H1 (cell line): Measurements from ENCODE around the gene PRXL2B. TPM values are rescaled to one million over a fixed set of nuclear protein-coding genes. Genes with fewer than 3 reads are reported as not detected.

Experiments
- CTCF ChIA-PET: fragments of 300-600 bp; sonication (Branson Sonifier 250); formaldehyde crosslinking; loops from one replicate; lab custom pipeline; 2021; ENCODE audit not compliant: partially characterized antibody; lab: Charles Lee
- POLR2A ChIA-PET: fragments of 300-600 bp; sonication (Branson Sonifier 250); formaldehyde crosslinking; loops from one replicate; lab custom pipeline; 2021; ENCODE audit warnings: inconsistent platforms; ENCODE audit not compliant: partially characterized antibody; lab: Charles Lee
- DNase-seq, 2 experiments: peaks; one replicate each; pipeline versions ENCODE4 v3.0.0 to v3.0.0-alpha.2; 2010 to 2022; ENCODE audit warnings: low spot score in 2 of 2, low read depth in 1 of 2, mixed read lengths in 1 of 2
- FAIRE-seq: peaks from 2 replicates; lab custom pipeline; 2011; peaks lifted over from hg19 to GRCh38; lab: Jason Lieb, UNC
- H2AFZ ChIP-seq: 2 replicates; pipeline ENCODE4 v1.8.1; 2012; ENCODE audit warnings: low read length, inconsistent platforms
- H2AK5ac ChIP-seq: 2 replicates; pipeline ENCODE4 v1.6.1; 2013; ENCODE audit warnings: low read depth, low read length
- H2BK120ac ChIP-seq: replicated peaks from 2 replicates; pipeline ENCODE3; 2013; ENCODE audit warnings: low read depth, low read length, inconsistent platforms
- H2BK12ac ChIP-seq: 2 replicates; pipeline ENCODE4 v1.6.1; 2013; ENCODE audit warnings: low read depth, low read length
- H2BK15ac ChIP-seq: 2 replicates; pipeline ENCODE4 v1.6.1; 2013; ENCODE audit warnings: low read length
- H2BK20ac ChIP-seq: 2 replicates; pipeline ENCODE4 v1.6.1; 2013; ENCODE audit warnings: low read length
- H2BK5ac ChIP-seq: 2 replicates; pipeline ENCODE4 v1.6.1; 2013; ENCODE audit warnings: low read depth, low read length
- H3K14ac ChIP-seq: 2 replicates; pipeline ENCODE4 v1.6.1; 2013; ENCODE audit warnings: inconsistent platforms; ENCODE audit not compliant: insufficient read length
- H3K18ac ChIP-seq: 2 replicates; pipeline ENCODE4 v1.6.1; 2013; ENCODE audit warnings: low read length; ENCODE audit errors: extremely low read depth
- H3K23ac ChIP-seq: 2 replicates; pipeline ENCODE4 v1.6.1; 2013; ENCODE audit warnings: inconsistent platforms; ENCODE audit not compliant: insufficient read length
- H3K23me2 ChIP-seq: 2 replicates; pipeline ENCODE4 v1.6.1; 2013; ENCODE audit warnings: low read depth, low read length
- H3K27ac ChIP-seq: 2 replicates; pipeline ENCODE4 v1.6.1; 2011; ENCODE audit warnings: low read depth, low read length, inconsistent platforms
- H3K27me3 ChIP-seq, 4 experiments: replicated peaks in 1 of 4; 1 replicate in 1 of 4; 2 replicates in 3 of 4; pipeline versions ENCODE4 v1.6.1 to v1.8.1; 2011 to 2013; ENCODE audit warnings: low read length in 3 of 4, mild to moderate bottlenecking in 3 of 4, inconsistent platforms in 2 of 4, mixed read lengths in 2 of 4, moderate library complexity in 1 of 4; ENCODE audit not compliant: control insufficient read depth in 3 of 4, insufficient read depth in 3 of 4; ENCODE audit errors: extremely low read depth in 1 of 4
- H3K36me3 ChIP-seq, 4 experiments: 2 replicates each; pipeline versions ENCODE4 v1.6.1 to v1.8.1; 2011 to 2013; ENCODE audit warnings: mild to moderate bottlenecking in 4 of 4, low read length in 3 of 4, moderate library complexity in 2 of 4, control low read depth in 1 of 4, inconsistent platforms in 1 of 4; ENCODE audit not compliant: insufficient read depth in 4 of 4, control insufficient read depth in 2 of 4
- H3K4ac ChIP-seq: replicated peaks from 2 replicates; pipeline ENCODE3; 2013; ENCODE audit warnings: low read length, low read depth, mixed read lengths, inconsistent platforms; ENCODE audit not compliant: insufficient read length
- H3K4me1 ChIP-seq, 4 experiments: replicated peaks in 1 of 4; 1 replicate in 1 of 4; 2 replicates in 3 of 4; pipeline versions ENCODE4 v1.6.1 to v1.8.1; 2011 to 2013; ENCODE audit warnings: low read length in 3 of 4, inconsistent platforms in 2 of 4, mixed read lengths in 1 of 4; ENCODE audit not compliant: insufficient read depth in 4 of 4, control insufficient read depth in 3 of 4
- H3K4me2 ChIP-seq, 2 experiments: 2 replicates each; pipeline versions ENCODE4 v1.6.1 to v1.8.1; 2011 to 2013; ENCODE audit warnings: low read depth in 2 of 2, low read length in 2 of 2, control low read depth in 1 of 2, inconsistent platforms in 1 of 2, mild to moderate bottlenecking in 1 of 2; ENCODE audit not compliant: insufficient read depth in 1 of 2
- H3K4me3 ChIP-seq, 4 experiments: fragments of 200-600, 300-600 bp in 1 of 4; sonication (generic), shearing (Covaris generic), sonication (Bioruptor Twin) in 1 of 4; 2 replicates each; pipeline versions ENCODE4 v1.5.1 to v1.8.1; 2011 to 2016; ENCODE audit warnings: low read length in 4 of 4, low read depth in 3 of 4, control low read depth in 2 of 4, inconsistent platforms in 2 of 4, mild to moderate bottlenecking in 2 of 4, mixed read lengths in 1 of 4, moderate library complexity in 1 of 4; ENCODE audit not compliant: insufficient read depth in 2 of 4; ENCODE audit errors: extremely low read depth in 1 of 4
- H3K56ac ChIP-seq: replicated peaks from 2 replicates; pipeline ENCODE3; 2013; ENCODE audit warnings: low read depth, mild to moderate bottlenecking, mixed read lengths, low read length, inconsistent platforms; ENCODE audit not compliant: insufficient read length
- H3K79me1 ChIP-seq: 2 replicates; pipeline ENCODE4 v1.6.1; 2013; ENCODE audit warnings: low read depth, low read length, control low read depth
- H3K79me2 ChIP-seq, 2 experiments: 2 replicates each; pipeline versions ENCODE4 v1.6.1 to v1.8.1; 2012 to 2013; ENCODE audit warnings: low read length in 2 of 2, mild to moderate bottlenecking in 2 of 2, inconsistent platforms in 1 of 2; ENCODE audit not compliant: insufficient read depth in 2 of 2, control insufficient read depth in 1 of 2
- H3K9ac ChIP-seq, 4 experiments: replicated peaks in 1 of 4; 1 replicate in 1 of 4; 2 replicates in 3 of 4; pipeline versions ENCODE4 v1.6.1 to v1.8.1; 2011 to 2013; ENCODE audit warnings: low read depth in 3 of 4, low read length in 3 of 4, control low read depth in 2 of 4, mild to moderate bottlenecking in 2 of 4, moderate library complexity in 2 of 4, inconsistent platforms in 1 of 4; ENCODE audit errors: extremely low read depth in 1 of 4
- H3K9me3 ChIP-seq, 2 experiments: 2 replicates each; pipeline versions ENCODE4 v1.6.1 to v1.8.1; 2012 to 2013; ENCODE audit warnings: mild to moderate bottlenecking in 2 of 2, moderate library complexity in 2 of 2, control low read depth in 1 of 2, inconsistent platforms in 1 of 2, low read depth in 1 of 2, low read length in 1 of 2, mixed read lengths in 1 of 2; ENCODE audit not compliant: insufficient read depth in 2 of 2
- H4K20me1 ChIP-seq, 2 experiments: replicated peaks in 1 of 2; 2 replicates each; pipeline versions ENCODE3 to v1.8.1; 2011 to 2013; ENCODE audit warnings: inconsistent platforms in 2 of 2, low read length in 2 of 2, mild to moderate bottlenecking in 1 of 2; ENCODE audit not compliant: insufficient read depth in 2 of 2, control insufficient read depth in 1 of 2
- H4K5ac ChIP-seq: 2 replicates; pipeline ENCODE4 v1.6.1; 2013; ENCODE audit warnings: low read length, low read depth, mixed read lengths, inconsistent platforms; ENCODE audit not compliant: insufficient read length
- H4K8ac ChIP-seq: 2 replicates; pipeline ENCODE4 v1.8.0; 2013; ENCODE audit warnings: mild to moderate bottlenecking, moderate library complexity, low read length, inconsistent platforms; ENCODE audit not compliant: insufficient read depth; ENCODE audit errors: extremely low read depth
- H4K91ac ChIP-seq: replicated peaks from 2 replicates; pipeline ENCODE3; 2013; ENCODE audit warnings: low read length, mixed read lengths, inconsistent platforms; ENCODE audit not compliant: insufficient read length
- CBX5 ChIP-seq: fragments of 300-800, 300-1000 bp; sonication (generic); IDR thresholded peaks from 2 replicates; pipeline ENCODE4 v1.7.1; 2016; ENCODE audit warnings: antibody characterized with exemption, low read length, low read depth
- WGBS, 2 experiments: shearing (Covaris generic) in 1 of 2; methylation state at CpG; one replicate each; pipeline versions ENCODE4 v1.1.6 to v1.1.7; 2013 to 2015; ENCODE audit warnings: low lambda C conversion rate in 2 of 2, mixed read lengths in 2 of 2, inconsistent platforms in 1 of 2, low coverage in 1 of 2, missing lambda C conversion rate in 1 of 2; ENCODE audit not compliant: insufficient replicate concordance in 2 of 2, insufficient coverage in 1 of 2, insufficient read length in 1 of 2; ENCODE audit errors: extremely low coverage in 1 of 2, missing lambda C conversion rate in 1 of 2; 5-methylcytosine and 5-hydroxymethylcytosine counted together
- polyA plus RNA-seq, 7 experiments: library from polyadenylated mRNA; depleted of rRNA in 3 of 7; stranded (reverse) in 5 of 7; unstranded in 2 of 7; fragments of >200 nt in 5 of 7; fragments of 200-250 nt in 2 of 7; gene quantifications; 1 replicate in 5 of 7; 2 replicates in 1 of 7; 4 replicates in 1 of 7; pipeline versions ENCODE4 v1.2.1 to v1.2.3, GENCODE V29; 2011 to 2013; ENCODE audit warnings: missing spikeins in 2 of 7, mixed read lengths in 2 of 7
- total RNA-seq: library from RNA; stranded (reverse); fragmentation: NEBNext Ultra II Directional; extraction: Animal tissue kit (Norgen Biotek cat#: 25700); gene quantifications from 2 replicates; pipeline ENCODE4 v1.2.1, GENCODE V29; 2021

Gene PRXL2B
- total and polyA plus RNA-seq, 2 of the 8 experiments (the other 6 are each of a cell fraction or from before 2014, with no cell fraction given), result 35.3 to 46.0 TPM

DNA sequence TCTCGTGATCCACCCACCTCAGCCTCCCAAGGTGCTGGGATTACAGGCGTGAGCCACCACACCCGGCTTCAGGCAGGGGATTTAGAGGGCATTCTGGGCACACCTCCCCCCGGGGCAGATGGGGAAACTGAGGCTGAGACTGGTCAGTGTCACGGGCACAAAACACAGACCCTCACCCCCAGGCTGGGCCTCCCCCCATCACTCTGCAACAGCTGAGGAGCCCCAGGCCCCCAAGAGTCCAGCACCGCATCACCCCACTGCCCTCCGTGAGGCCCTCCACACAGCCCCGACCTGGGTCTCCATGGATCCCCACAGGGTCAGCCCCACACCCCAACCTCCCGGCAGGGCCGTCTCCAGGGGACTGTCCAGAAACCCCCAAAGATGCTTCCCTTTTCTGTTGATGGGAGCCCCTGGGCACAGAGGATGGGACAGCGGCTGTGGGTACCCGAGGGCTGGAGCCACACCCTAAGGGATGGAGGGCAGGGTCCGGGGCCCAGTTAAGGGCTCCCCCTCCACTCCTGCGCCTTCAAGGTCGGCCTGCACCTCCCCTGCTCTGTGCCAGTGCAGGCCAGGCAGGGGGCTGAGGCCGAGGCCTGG is 19.4 kb upstream of the PRXL2B start:
- H3K4me1 ChIP-seq, result peaks cover 0 to 5% (median 0%) of the 10 kb centered on the region in 4 experiments; a peak in 1 of 7 replicates
- no peak overlapping the region for H3K14ac ChIP-seq
- H2BK5ac ChIP-seq, result no peak overlapping the region
- no peak overlapping the region for H3K18ac ChIP-seq
- no peak overlapping the region for H2BK120ac ChIP-seq
- no peaks in the 10 kb centered on the region for H3K23me2 ChIP-seq
- no peak for DNase-seq
- H3K4ac ChIP-seq, result no peak overlapping the region
- no peaks in the 10 kb centered on the region for H3K79me2 ChIP-seq
- no peak overlapping the region for H4K5ac ChIP-seq
- 88% methylated on average over 14 of the region's 16 CpGs; no CpG with 5 or more reads in 1 of the 2 experiments for WGBS, 2 experiments
- H3K9ac ChIP-seq, result no peak overlapping the region
- POLR2A ChIA-PET, result no interaction called here
- H2AK5ac ChIP-seq, result no peak overlapping the region
- no peak overlapping the region for H3K23ac ChIP-seq
- no peak overlapping the region for H3K4me3 ChIP-seq
- H3K9me3 ChIP-seq, result no peaks in the 10 kb centered on the region
- no peaks in the 10 kb centered on the region for H3K27me3 ChIP-seq
- TF ChIP-seq CBX5, result no peak
- TF ChIP-seq, all 59 proteins: peak for 0
- no peaks in the 10 kb centered on the region for H3K36me3 ChIP-seq
- no peak overlapping the region for H4K91ac ChIP-seq
- no peak overlapping the region for H3K27ac ChIP-seq
- no peak overlapping the region for H4K8ac ChIP-seq
- CTCF ChIA-PET, result no interaction called here
- no peaks in the 10 kb centered on the region for H4K20me1 ChIP-seq
- no peak for FAIRE-seq
- no peak overlapping the region for H2BK12ac ChIP-seq
- H2BK15ac ChIP-seq, result no peak overlapping the region
- H2BK20ac ChIP-seq, result no peak overlapping the region
- no peak overlapping the region for H3K4me2 ChIP-seq
- H2AFZ ChIP-seq, result no peak overlapping the region
- H3K56ac ChIP-seq, result no peak overlapping the region
- H3K79me1 ChIP-seq, result no peaks in the 10 kb centered on the region
